Kidney (tissue), 14 donors: ENCODE data around the gene HSP90AA1. TPM values are rescaled to one million over a fixed set of nuclear protein-coding genes. Genes with fewer than 3 reads are reported as not detected.
"Not testable (repeated sequence)": the region's sequence is repeated elsewhere in the genome, so short reads cannot be mapped to it uniquely, and the experiment has no call there.

ENCODE experiments used
- DNase-seq, 5 donors: peaks; one replicate each; pipeline ENCODE4 v3.0.0-alpha.2; 2013 to 2020
- FAIRE-seq: peaks from 2 replicates; lab custom pipeline; 2012; peaks lifted over from hg19 to GRCh38; lab: Jason Lieb, UNC
- H3K27ac ChIP-seq, 2 donors: one replicate each; pipeline ENCODE4 v1.7.0; 2013; ENCODE audit warnings: low read depth in 2 of 2, low read length in 2 of 2, inconsistent platforms in 1 of 2
- H3K27me3 ChIP-seq: one replicate; pipeline ENCODE4 v1.7.1; 2013; ENCODE audit warnings: low read length, inconsistent platforms; ENCODE audit not compliant: control insufficient read depth, insufficient read depth
- H3K36me3 ChIP-seq, 3 donors: one replicate each; pipeline versions ENCODE4 v1.7.0 to v1.7.1; 2013; ENCODE audit warnings: low read length in 3 of 3, control low read depth in 1 of 3, inconsistent platforms in 1 of 3; ENCODE audit not compliant: insufficient read depth in 3 of 3, control insufficient read depth in 2 of 3
- H3K4me1 ChIP-seq, 3 donors: one replicate each; pipeline versions ENCODE4 v1.7.0 to v1.7.1; 2013; ENCODE audit warnings: low read length in 3 of 3, inconsistent platforms in 1 of 3, low read depth in 1 of 3; ENCODE audit not compliant: control insufficient read depth in 2 of 3, insufficient read depth in 2 of 3
- H3K4me3 ChIP-seq, 3 donors: one replicate each; pipeline versions ENCODE4 v1.7.0 to v1.8.1; 2013; ENCODE audit warnings: low read length in 3 of 3, control low read depth in 1 of 3, inconsistent platforms in 1 of 3
- H3K9ac ChIP-seq, 3 donors: one replicate each; pipeline versions ENCODE4 v1.7.0 to v1.7.1; 2013; ENCODE audit warnings: low read length in 3 of 3, control low read depth in 1 of 3, inconsistent platforms in 1 of 3
- H3K9me3 ChIP-seq, 3 donors: one replicate each; pipeline versions ENCODE4 v1.7.0 to v1.7.1; 2013; ENCODE audit warnings: low read length in 3 of 3, control low read depth in 1 of 3, inconsistent platforms in 1 of 3; ENCODE audit not compliant: control insufficient read depth in 2 of 3, insufficient read depth in 1 of 3
- CTCF ChIP-seq: IDR thresholded peaks from 3 replicates; pipeline ENCODE4 v1.5.1; 2012; ENCODE audit warnings: mild to moderate bottlenecking, moderate library complexity, borderline replicate concordance; ENCODE audit not compliant: insufficient read depth; ENCODE audit errors: extremely low read depth
- intact Hi-C: fragments of 100-400 bp; cut with DNase I; formaldehyde crosslinking; loops from one replicate; pipeline ENCODE4 v1.11.1; 2022
- polyA plus RNA-seq: library from polyadenylated mRNA; stranded (reverse); fragments of 350-450 nt; fragmentation: Illumina TruSeq; extraction: RNeasy Lipid Tissue Mini Kit (QIAGEN cat#74804); gene quantifications from one replicate; pipeline ENCODE4 v1.2.3, GENCODE V29; 2014; ENCODE audit warnings: low read depth, low replicate concordance; ENCODE audit not compliant: insufficient read depth
- total RNA-seq: library from RNA; stranded (reverse); fragmentation: NEBNext Ultra II Directional; extraction: Animal tissue kit (Norgen Biotek cat#: 25700); gene quantifications from one replicate; pipeline ENCODE4 v1.2.1, GENCODE V29; 2021
- donor health status: control.
- donor health status: control.
- donor health status: control.
- donor health status: control.
- donor health status: control.
- donor health status: DM: yes; HTN: yes; CAD: no.
- donor health status: Normal renal cell carcinoma (clear cell type).

The HSP90AA1 gene
- total and polyA plus RNA-seq, 2 donors from 2014 or later, result 409 to 455 TPM

DNA sequence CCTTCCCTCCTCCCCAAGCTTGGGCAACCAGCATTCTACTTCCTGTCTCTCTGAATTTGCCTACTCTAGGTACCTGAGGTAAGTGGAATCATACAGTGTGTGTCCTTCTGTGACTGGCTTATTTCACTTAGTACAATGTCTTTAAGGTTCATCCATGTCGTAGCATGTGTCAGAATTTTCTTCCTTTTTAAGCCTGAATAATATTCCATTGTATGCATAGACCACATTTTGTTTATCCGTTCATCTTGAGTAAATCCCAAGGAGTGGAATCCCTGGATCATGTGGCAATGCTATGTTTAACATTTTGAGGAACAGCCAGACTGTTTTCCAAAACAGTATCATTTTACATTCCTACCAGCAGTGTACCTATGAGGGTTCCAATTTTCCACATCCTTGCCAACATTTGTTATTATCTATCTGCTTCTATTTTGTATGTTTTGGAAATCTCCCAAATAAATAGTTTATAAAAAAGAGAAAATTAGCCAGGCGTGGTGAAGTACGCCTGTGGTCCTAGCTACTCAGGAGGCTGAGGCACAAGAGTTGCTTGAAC, 12.4 kb downstream of the HSP90AA1 start:
- no peak overlapping the region for H3K4me3 ChIP-seq
- TF ChIP-seq CTCF, result no peak
- intact Hi-C loops, result no loop called here
- no peak overlapping the region for H3K9ac ChIP-seq
- no peak overlapping the region for H3K27ac ChIP-seq
- FAIRE-seq (no peak), DNase-seq (no peak)
- no peaks in the 10 kb centered on the region for H3K9me3 ChIP-seq
- peaks cover 1 to 4% (median 2%) of the 10 kb centered on the region in 3 donors for H3K36me3 ChIP-seq
- no peaks in the 10 kb centered on the region for H3K27me3 ChIP-seq
- H3K4me1 ChIP-seq, result no peaks in the 10 kb centered on the region

DNA sequence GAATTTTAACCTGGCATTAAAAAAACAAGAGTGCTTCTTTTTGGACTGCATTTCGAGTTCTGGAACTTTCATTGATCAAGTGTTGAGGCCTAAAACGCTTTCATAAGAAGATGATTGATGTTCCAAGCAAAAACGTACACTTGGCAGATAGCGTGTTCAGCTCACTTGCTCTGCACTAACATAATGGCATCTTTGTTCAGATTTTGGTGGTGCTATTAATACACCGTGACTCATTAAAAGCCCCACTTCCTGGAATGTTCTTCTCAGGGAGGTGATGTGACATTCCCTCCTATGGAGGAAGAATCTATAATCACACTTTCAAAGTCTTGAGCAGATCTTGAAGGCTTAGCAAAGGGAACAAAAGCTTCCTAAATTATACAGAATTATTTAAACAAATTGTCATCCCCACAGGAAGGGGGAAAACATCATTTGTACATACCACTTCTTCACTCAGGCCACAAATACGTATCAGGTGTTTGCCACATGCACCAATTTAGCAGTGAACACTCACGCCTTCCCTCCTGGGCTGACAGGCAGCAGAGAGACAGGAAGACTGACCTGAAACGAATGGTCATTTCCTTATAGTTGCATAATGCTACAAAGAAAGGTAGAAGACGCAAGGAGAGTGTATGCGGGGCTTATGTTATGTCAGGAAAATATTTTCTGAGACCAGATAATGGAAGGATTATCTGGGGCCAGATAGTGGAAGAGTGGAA, 15.4 kb downstream of the HSP90AA1 start:
- H3K9ac ChIP-seq, result no peak overlapping the region
- no peak overlapping the region for H3K4me3 ChIP-seq
- no peak for TF ChIP-seq CTCF
- no peaks in the 10 kb centered on the region for H3K36me3 ChIP-seq
- H3K27ac ChIP-seq, result no peak overlapping the region
- no peak for DNase-seq
- no peak for FAIRE-seq
- H3K27me3 ChIP-seq, result no peaks in the 10 kb centered on the region
- intact Hi-C loops, result no loop called here
- no peaks in the 10 kb centered on the region for H3K4me1 ChIP-seq
- no peaks in the 10 kb centered on the region for H3K9me3 ChIP-seq

DNA sequence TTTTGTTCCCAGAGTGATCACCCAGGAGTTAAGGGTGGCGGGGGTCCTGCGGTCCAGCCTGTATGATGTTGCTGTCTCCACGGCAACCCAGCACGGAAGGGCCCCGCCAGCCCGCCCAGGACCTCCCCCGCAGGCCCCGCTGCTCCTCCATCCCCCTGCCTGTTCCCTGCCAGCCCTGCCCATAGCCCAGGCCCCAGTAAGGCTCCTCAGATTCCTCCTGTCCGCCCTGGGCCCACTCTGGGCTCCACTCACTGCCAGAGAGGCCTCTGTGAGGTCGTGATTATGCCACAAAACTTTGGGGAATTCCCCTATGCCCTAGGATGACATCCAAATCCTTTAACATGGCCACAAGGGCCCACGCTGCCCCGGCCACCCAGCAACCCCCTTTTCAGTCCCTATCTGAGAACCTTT, 20.8 kb downstream of the HSP90AA1 start:
- Histone ChIP-seq H3K4me1 (no peaks in the 10 kb centered on the region), H3K27me3 (no peaks in the 10 kb centered on the region), H3K9ac (no peak overlapping the region), H3K36me3 (no peaks in the 10 kb centered on the region), H3K9me3 (no peaks in the 10 kb centered on the region), H3K4me3 (no peak overlapping the region), H3K27ac (no peak overlapping the region)
- DNase-seq, result peak in 1 of 5 donors; percentile 64
- TF ChIP-seq CTCF, result no peak
- no peak for FAIRE-seq
- intact Hi-C loops, result no loop called here

- H3K9me3 ChIP-seq, H3K36me3 ChIP-seq, FAIRE-seq, H3K27me3 ChIP-seq, H3K27ac ChIP-seq, intact Hi-C loops, H3K4me3 ChIP-seq, H3K9ac ChIP-seq, H3K4me1 ChIP-seq: not testable (repeated sequence)
- DNase-seq, result peak in 1 of 5 donors; percentile 18
These were observed 22.3 kb downstream of the HSP90AA1 start for GRCh38 chr14:102064590-102064989.
